Psoas muscle (tissue), 8 donors: ENCODE results near the gene GALNT10. TPM values are rescaled to one million over a fixed set of nuclear protein-coding genes. Genes with fewer than 3 reads are reported as not detected.

Experiments
- ATAC-seq, 4 donors: fragments of 200-7000 bp; cut with Tn5 transposase; one replicate each; pipeline ENCODE4 v1.9.1; 2020; ENCODE audit warnings: moderate library complexity in 3 of 4, mild to moderate bottlenecking in 2 of 4
- DNase-seq, 2 donors: peaks; one replicate each; pipeline ENCODE4 v3.0.0-alpha.2; 2020
- H3K27ac ChIP-seq: fragments of 200-600 bp; one replicate; pipeline ENCODE4 v1.8.0; 2022
- H3K27me3 ChIP-seq, 3 donors: fragments of 200-600 bp in 1 of 3; one replicate each; pipeline versions ENCODE4 v1.6.1 to v1.8.0; 2013 to 2022; ENCODE audit warnings: low read length in 2 of 3, mild to moderate bottlenecking in 2 of 3, moderate library complexity in 1 of 3; ENCODE audit not compliant: insufficient read depth in 3 of 3
- H3K36me3 ChIP-seq, 2 donors: fragments of 200-600 bp in 1 of 2; one replicate each; pipeline versions ENCODE4 v1.6.1 to v1.8.0; 2013 to 2022; ENCODE audit warnings: low read depth in 1 of 2, mild to moderate bottlenecking in 1 of 2, moderate library complexity in 1 of 2; ENCODE audit not compliant: insufficient read depth in 1 of 2
- H3K4me1 ChIP-seq: fragments of 200-600 bp; one replicate; pipeline ENCODE4 v1.8.0; 2022
- H3K4me3 ChIP-seq: fragments of 200-600 bp; one replicate; pipeline ENCODE4 v1.8.0; 2022; ENCODE audit warnings: mild to moderate bottlenecking
- H3K9me3 ChIP-seq: fragments of 200-600 bp; one replicate; pipeline ENCODE4 v1.8.0; 2022
- CTCF ChIP-seq: fragments of 200-600 bp; IDR thresholded peaks from one replicate; pipeline ENCODE4 v1.8.0; 2022; ENCODE audit warnings: antibody characterized with exemption
- WGBS, 3 donors: extraction: QIAGEN DNeasy Blood & Tissue Kit; methylation state at CpG; one replicate each; pipeline versions ENCODE4 v1.1.6 to v1.1.7; 2013; 5-methylcytosine and 5-hydroxymethylcytosine counted together
- intact Hi-C, 2 donors: fragments of 100-400 bp; cut with DNase I; formaldehyde crosslinking; loops; one replicate each; pipeline versions ENCODE4 v1.11.0 to v1.14.2; 2022
- polyA plus RNA-seq, 3 donors: library from polyadenylated mRNA; stranded (reverse); fragments of 200-250 nt; gene quantifications; one replicate each; pipeline ENCODE4 v1.2.3, GENCODE V29; 2013
- total RNA-seq, 4 donors: library from RNA; stranded (reverse); fragmentation: NEBNext Ultra II Directional in 2 of 4; extraction: Animal tissue kit (Norgen Biotek cat#: 25700) in 2 of 4; gene quantifications; one replicate each; pipeline versions ENCODE4 v1.2.1 to v1.2.4, GENCODE V29; 2021 to 2023
- donor health status: healthy with polysubstance abuse.
- donor health status: DM: no; HTN: no; CAD: no; lungs with moderate emphysema.
- donor health status: Bipolar disorder and iron deficiency.
- donor health status: healthy.
- donor health status: DM: yes; HTN: yes; CAD: no.
- donor health status: DM: no; HTN: no; CAD: no.
- donor health status: DM: no; HTN: no; CAD: no.
- donor health status: DM: yes; HTN: yes; CAD: no.

The GALNT10 gene
- total and polyA plus RNA-seq, 7 donors = 4.2 to 9.9 (median 6.8) TPM

DNA sequence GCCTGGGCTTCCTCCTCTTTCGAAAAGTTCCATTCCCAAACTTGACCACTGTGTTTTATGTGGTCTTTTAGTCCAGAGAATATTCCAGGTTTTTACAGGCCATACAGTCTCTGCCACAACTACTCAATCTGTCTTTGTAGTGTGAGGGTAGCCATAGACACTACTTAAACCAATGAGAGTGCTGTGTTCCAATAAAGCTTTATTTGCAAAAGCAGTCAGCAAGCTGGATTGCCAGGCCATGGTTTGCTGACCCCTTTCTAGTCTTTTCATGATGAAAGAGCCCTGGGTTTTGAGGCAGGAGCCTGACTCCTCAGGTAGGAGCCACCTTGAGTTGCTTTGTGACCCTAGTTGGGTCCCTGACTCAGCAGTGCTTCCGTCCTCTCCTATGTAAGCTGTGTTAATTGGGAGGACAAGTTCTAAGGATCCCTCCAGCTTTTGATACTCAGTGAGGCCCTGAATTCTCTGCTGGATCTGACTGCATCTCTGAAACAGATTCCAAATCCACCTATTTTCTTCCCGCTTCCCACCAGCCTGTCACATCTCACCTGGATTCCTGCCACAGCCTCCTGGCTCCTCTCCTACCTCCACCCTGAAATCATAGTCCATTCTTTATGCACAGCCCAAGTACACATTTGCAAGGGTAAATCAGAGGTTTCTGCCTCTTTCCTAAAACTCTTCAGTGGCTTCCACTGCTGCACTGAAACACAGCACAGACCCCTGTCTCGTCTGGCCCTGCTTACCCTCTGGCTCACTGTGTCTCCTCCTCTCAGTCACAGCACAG, 13.5 kb downstream of the GALNT10 start:
- intact Hi-C loops = no loop called here
- Histone ChIP-seq H3K27ac (no peak overlapping the region), H3K27me3 (no peaks in the 10 kb centered on the region), H3K36me3 (no peaks in the 10 kb centered on the region), H3K4me3 (no peak overlapping the region), H3K9me3 (no peaks in the 10 kb centered on the region), H3K4me1 (peaks cover 3% of the 10 kb centered on the region)
- 90 to 92% (median 92%) methylated on average over 4 of the region's 4 CpGs for WGBS, 3 donors
- no peak for DNase-seq
- ATAC-seq = no peak
- TF ChIP-seq CTCF = no peak

GRCh38 chr5:154205441-154206117, 15.0 kb downstream of the GALNT10 start:
- H3K27me3 ChIP-seq = no peaks in the 10 kb centered on the region
- no peak for ATAC-seq
- H3K4me3 ChIP-seq = no peak overlapping the region
- TF ChIP-seq CTCF = no peak
- 88 to 96% (median 92%) methylated on average over 6 of the region's 6 CpGs for WGBS, 3 donors
- no peaks in the 10 kb centered on the region for H3K9me3 ChIP-seq
- peaks cover 3% of the 10 kb centered on the region for H3K4me1 ChIP-seq
- intact Hi-C loops = no loop called here
- no peaks in the 10 kb centered on the region for H3K36me3 ChIP-seq
- DNase-seq = no peak
- H3K27ac ChIP-seq = no peak overlapping the region

- TF ChIP-seq CTCF = no peak
- intact Hi-C loops = no loop called here
- Histone ChIP-seq H3K4me1 (peaks cover 3% of the 10 kb centered on the region), H3K27ac (no peak overlapping the region), H3K36me3 (no peaks in the 10 kb centered on the region), H3K27me3 (no peaks in the 10 kb centered on the region), H3K9me3 (no peaks in the 10 kb centered on the region), H3K4me3 (no peak overlapping the region)
- WGBS, 3 donors = 85 to 92% (median 86%) methylated on average over 6 of the region's 6 CpGs
- DNase-seq (no peak), ATAC-seq (no peak)
Measured at GRCh38 chr5:154206311-154206710, 15.8 kb downstream of the GALNT10 start.

DNA sequence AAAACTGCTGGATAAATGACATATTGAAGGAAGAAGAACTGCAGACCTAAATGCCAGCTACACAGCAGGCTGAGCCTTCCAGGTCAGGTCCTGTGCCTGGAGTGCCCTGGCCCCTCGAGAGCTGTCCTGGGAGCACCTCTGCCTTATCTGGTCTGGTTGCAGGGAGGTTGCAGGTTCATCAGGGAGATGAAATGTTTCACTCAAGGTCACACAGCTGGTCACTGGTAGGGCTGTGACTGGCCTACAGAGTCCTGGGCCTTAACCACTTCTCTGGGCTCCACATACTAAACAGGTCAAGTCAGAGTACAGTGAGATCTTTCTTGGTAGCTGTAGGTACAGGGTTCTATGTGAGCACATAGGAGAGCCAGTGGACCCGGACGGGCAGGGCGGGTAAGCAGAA, 16.7 kb downstream of the GALNT10 start:
- Histone ChIP-seq H3K4me3 (no peak overlapping the region), H3K27ac (no peak overlapping the region), H3K4me1 (peaks cover 3% of the 10 kb centered on the region), H3K27me3 (no peaks in the 10 kb centered on the region), H3K9me3 (no peaks in the 10 kb centered on the region), H3K36me3 (no peaks in the 10 kb centered on the region)
- DNase-seq (no peak), ATAC-seq (no peak)
- TF ChIP-seq CTCF = no peak
- intact Hi-C loops = no loop called here
- WGBS, 3 donors = 82 to 96% (median 86%) methylated on average over 4 of the region's 4 CpGs
